Body of pancreas (tissue), 4 donors: ENCODE data around the gene MAGOHB. TPM values are rescaled to one million over a fixed set of nuclear protein-coding genes. Genes with fewer than 3 reads are reported as not detected.
"Not testable (repeated sequence)": the region's sequence is repeated elsewhere in the genome, so short reads cannot be mapped to it uniquely, and the experiment has no call there.

Experiments used
- ATAC-seq: fragments of 150-250 bp; one replicate; pipeline ENCODE4 v1.9.1; 2016
- DNase-seq, 4 donors: peaks; one replicate each; pipeline ENCODE4 v3.0.0-alpha.2; 2019
- H3K27ac ChIP-seq, 4 donors: fragments of 200-600 bp; sonication (generic); 1 replicate in 3 of 4; 2 replicates in 1 of 4; pipeline versions ENCODE4 v1.5.1 to v1.6.1; 2016 to 2019; ENCODE audit warnings: mild to moderate bottlenecking in 1 of 4, mixed read lengths in 1 of 4, moderate library complexity in 1 of 4
- H3K27me3 ChIP-seq, 2 donors: fragments of 200-600 bp; sonication (generic); one replicate each; pipeline ENCODE4 v1.6.0; 2016; ENCODE audit warnings: mild to moderate bottlenecking in 1 of 2
- H3K36me3 ChIP-seq, 2 donors: fragments of 200-600 bp; sonication (generic); replicated peaks in 1 of 2; 2 replicates each; pipeline ENCODE4 v1.5.1; 2016; ENCODE audit warnings: low read depth in 2 of 2; ENCODE audit not compliant: insufficient read depth in 1 of 2
- H3K4me1 ChIP-seq: fragments of 200-600 bp; sonication (generic); one replicate; pipeline ENCODE4 v1.6.0; 2016
- H3K4me3 ChIP-seq, 2 donors: fragments of 200-600 bp; sonication (generic); 1 replicate in 1 of 2; 2 replicates in 1 of 2; pipeline ENCODE4 v1.5.1; 2016 to 2019
- H3K9me3 ChIP-seq, 3 donors: fragments of 200-600 bp; sonication (generic); 1 replicate in 2 of 3; 2 replicates in 1 of 3; pipeline ENCODE4 v1.5.1; 2016
- POLR2A ChIP-seq, 3 donors: fragments of 450-650 bp; IDR thresholded peaks; one replicate each; pipeline ENCODE4 v1.6.1; 2016; ENCODE audit warnings: antibody characterized with exemption in 3 of 3, mild to moderate bottlenecking in 2 of 3
- WGBS, 2 donors: methylation state at CpG; one replicate each; pipeline ENCODE4 v1.1.5; 2017; 5-methylcytosine and 5-hydroxymethylcytosine counted together
- intact Hi-C: fragments of 100-400 bp; cut with DNase I; formaldehyde crosslinking; loops from one replicate; pipeline ENCODE4 v1.15.1; 2023
- total RNA-seq, 2 donors: library from RNA; depleted of rRNA; stranded (reverse); fragments of >200 nt; gene quantifications; one replicate each; pipeline ENCODE4 v1.1.0, GENCODE V29; 2016
- TF ChIP-seq, protein P1 (sequence below), 7 experiments: fragments of 450-650 bp in 4 of 7; fragments of 200-600 bp in 3 of 7; sonication (generic) in 3 of 7; IDR thresholded peaks; one replicate each; pipeline ENCODE4 v1.5.1; 2016 to 2019; ENCODE audit warnings: antibody characterized with exemption in 7 of 7

Gene MAGOHB
- total RNA-seq, 2 donors from 2014 or later, result 16.9 to 17.5 TPM

GRCh38 chr12:10615532-10615931, 2.1 kb upstream of the MAGOHB start:
- Histone ChIP-seq H3K9me3 (no peaks in the 10 kb centered on the region), H3K27ac (no peak overlapping the region), H3K4me1 (peaks cover 15% of the 10 kb centered on the region), H3K36me3 (no peaks in the 10 kb centered on the region), H3K27me3 (no peaks in the 10 kb centered on the region), H3K4me3 (no peak overlapping the region)
- TF ChIP-seq, protein P1, sequence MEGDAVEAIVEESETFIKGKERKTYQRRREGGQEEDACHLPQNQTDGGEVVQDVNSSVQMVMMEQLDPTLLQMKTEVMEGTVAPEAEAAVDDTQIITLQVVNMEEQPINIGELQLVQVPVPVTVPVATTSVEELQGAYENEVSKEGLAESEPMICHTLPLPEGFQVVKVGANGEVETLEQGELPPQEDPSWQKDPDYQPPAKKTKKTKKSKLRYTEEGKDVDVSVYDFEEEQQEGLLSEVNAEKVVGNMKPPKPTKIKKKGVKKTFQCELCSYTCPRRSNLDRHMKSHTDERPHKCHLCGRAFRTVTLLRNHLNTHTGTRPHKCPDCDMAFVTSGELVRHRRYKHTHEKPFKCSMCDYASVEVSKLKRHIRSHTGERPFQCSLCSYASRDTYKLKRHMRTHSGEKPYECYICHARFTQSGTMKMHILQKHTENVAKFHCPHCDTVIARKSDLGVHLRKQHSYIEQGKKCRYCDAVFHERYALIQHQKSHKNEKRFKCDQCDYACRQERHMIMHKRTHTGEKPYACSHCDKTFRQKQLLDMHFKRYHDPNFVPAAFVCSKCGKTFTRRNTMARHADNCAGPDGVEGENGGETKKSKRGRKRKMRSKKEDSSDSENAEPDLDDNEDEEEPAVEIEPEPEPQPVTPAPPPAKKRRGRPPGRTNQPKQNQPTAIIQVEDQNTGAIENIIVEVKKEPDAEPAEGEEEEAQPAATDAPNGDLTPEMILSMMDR (IDR thresholded peaks at IDR 0.05), result no peak
- no peak for TF ChIP-seq POLR2A (IDR thresholded peaks at IDR 0.05)
- ATAC-seq, result no peak
- 74 to 81% methylated on average over 4 of the region's 4 CpGs for WGBS, 2 donors
- intact Hi-C loops, result no loop called here
- no peak for DNase-seq

GRCh38 chr12:10614056-10614370, 604 bp upstream of the MAGOHB start:
- intact Hi-C loops, result no loop called here
- TF ChIP-seq POLR2A (IDR thresholded peaks at IDR 0.05), result no peak
- TF ChIP-seq, protein P1 (IDR thresholded peaks at IDR 0.05), result no peak
- Histone ChIP-seq H3K36me3 (peaks cover 0 to 3% of the 10 kb centered on the region in 2 donors), H3K9me3 (no peaks in the 10 kb centered on the region), H3K27me3 (no peaks in the 10 kb centered on the region), H3K27ac (peak overlapping the region; percentile 65 to 86 (median 82)), H3K4me3 (peak overlapping the region; percentile 45 to 77), H3K4me1 (peaks cover 15% of the 10 kb centered on the region)
- ATAC-seq, result peak; percentile 2
- WGBS, 2 donors, result 7 to 10% methylated on average over 4 of the region's 4 CpGs
- DNase-seq, result no peak

DNA sequence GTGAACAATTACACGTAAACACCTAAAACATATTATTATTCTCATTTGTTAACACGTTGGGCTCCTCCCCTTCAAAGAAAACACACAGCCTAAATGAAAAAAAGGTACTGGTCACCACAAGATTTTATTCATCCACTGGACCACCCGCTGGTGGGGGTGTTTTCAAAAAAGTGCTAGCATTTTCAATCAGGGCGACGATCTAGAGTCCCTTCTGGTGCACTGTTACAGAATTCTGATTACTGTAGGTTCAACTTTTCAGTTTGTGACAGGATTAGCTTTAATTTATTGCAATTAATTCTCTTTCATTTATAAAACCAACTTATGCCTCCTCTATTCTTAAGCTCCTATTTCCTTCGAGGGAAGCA, 443 bp downstream of the MAGOHB start:
- no peaks in the 10 kb centered on the region for H3K27me3 ChIP-seq
- 1% methylated on average over 6 of the region's 6 CpGs for WGBS, 2 donors
- ATAC-seq, result no peak
- H3K36me3 ChIP-seq, result peaks cover 0 to 3% of the 10 kb centered on the region in 2 donors
- TF ChIP-seq, protein P1 (IDR thresholded peaks at IDR 0.05), result no peak
- TF ChIP-seq POLR2A (IDR thresholded peaks at IDR 0.05), result no peak
- H3K27ac ChIP-seq, result peak overlapping the region; percentile 65 to 86 (median 82)
- H3K9me3 ChIP-seq, result no peaks in the 10 kb centered on the region
- H3K4me3 ChIP-seq, result peak overlapping the region; percentile 45 to 77
- intact Hi-C loops, result no loop called here
- peaks cover 15% of the 10 kb centered on the region for H3K4me1 ChIP-seq
- DNase-seq, result peak in 1 of 4 donors; percentile 7

GRCh38 chr12:10612110-10612509, 1.3 kb downstream of the MAGOHB start:
- H3K27me3 ChIP-seq, result no peaks in the 10 kb centered on the region
- ATAC-seq (no peak), DNase-seq (no peak)
- intact Hi-C loops, result no loop called here
- no peak overlapping the region for H3K27ac ChIP-seq
- 59 to 65% methylated on average over 6 of the region's 6 CpGs for WGBS, 2 donors
- TF ChIP-seq, protein P1 (IDR thresholded peaks at IDR 0.05), result no peak
- TF ChIP-seq POLR2A (IDR thresholded peaks at IDR 0.05), result no peak
- peaks cover 15% of the 10 kb centered on the region for H3K4me1 ChIP-seq
- H3K4me3 ChIP-seq, result no peak overlapping the region
- peaks cover 0 to 3% of the 10 kb centered on the region in 2 donors for H3K36me3 ChIP-seq
- no peaks in the 10 kb centered on the region for H3K9me3 ChIP-seq

DNA sequence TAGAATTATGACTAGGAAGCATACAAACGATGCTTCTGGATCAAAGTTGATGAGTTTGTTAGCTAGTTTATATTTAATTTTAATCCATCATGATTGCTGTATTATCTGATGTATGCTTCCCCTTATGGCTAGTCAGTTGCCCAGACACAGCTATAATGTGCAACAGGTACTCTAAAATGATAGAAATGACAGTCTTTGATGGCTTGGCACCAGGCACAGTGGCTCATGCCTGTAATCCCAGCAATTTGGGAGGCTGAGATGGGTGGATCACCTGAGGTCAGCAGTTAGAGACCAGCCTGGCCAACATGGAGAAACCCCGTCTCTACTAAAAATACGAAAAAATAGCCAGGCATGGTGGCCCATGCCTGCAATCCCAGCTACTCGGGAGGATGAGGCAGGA, 2.2 kb downstream of the MAGOHB start:
- H3K27ac ChIP-seq, H3K36me3 ChIP-seq, H3K27me3 ChIP-seq, DNase-seq, H3K9me3 ChIP-seq, H3K4me3 ChIP-seq, ATAC-seq, intact Hi-C loops: not testable (repeated sequence)
- 78 to 83% methylated on average over 4 of the region's 4 CpGs for WGBS, 2 donors
- peaks cover 15% of the 10 kb centered on the region for H3K4me1 ChIP-seq
